ENCODE results near the gene NOP58.

- TF ChIP-seq CTCF (conservative IDR thresholded peaks at IDR 0.05), result no peak
- no peak for TF ChIP-seq EZH2 (IDR thresholded peaks at IDR 0.05; ENCODE audit: low read depth)
These were observed 27.0 kb upstream of the NOP58 start, which contains the start of gene SUMO1 for GRCh38 chr2:202238234-202239197.

Measured in PC-9 (cell line).